Brain microvascular endothelial cell (primary cell): ENCODE measurements around the gene GCSAM.

ENCODE experiments used
- DNase-seq: peaks from one replicate; pipeline ENCODE4 v3.0.0-alpha.2; 2020
- H3K27ac ChIP-seq: fragments of 250-450 bp; sonication (Bioruptor Pico); 2 replicates; pipeline ENCODE4 v1.5.1; 2020; ENCODE audit warnings: mild to moderate bottlenecking, moderate library complexity
- H3K27me3 ChIP-seq: fragments of 250-450 bp; sonication (Bioruptor Pico); replicated peaks from 2 replicates; pipeline ENCODE4 v1.5.1; 2020; ENCODE audit warnings: mild to moderate bottlenecking
- H3K36me3 ChIP-seq: fragments of 250-450 bp; sonication (Bioruptor Pico); replicated peaks from 2 replicates; pipeline ENCODE4 v1.5.1; 2020; ENCODE audit warnings: mild to moderate bottlenecking
- H3K4me3 ChIP-seq: 2 replicates; pipeline ENCODE4 v1.5.1; 2011; ENCODE audit warnings: low read depth, mild to moderate bottlenecking, control low read depth, low read length, moderate library complexity
- in situ Hi-C: cut with HindIII; loops from 2 replicates; pipeline ENCODE4 v1.10.0; 2017; ENCODE audit warnings: low sequenced_read_pairs, low pct_ligation_motif_present
- TF ChIP-seq, protein P1 (sequence below): IDR thresholded peaks from 2 replicates; pipeline ENCODE4 v1.5.1; 2011; ENCODE audit warnings: low read depth, mild to moderate bottlenecking, moderate library complexity, low read length, control low read depth, inconsistent platforms; ENCODE audit errors: missing control alignments

Gene GCSAM

DNA sequence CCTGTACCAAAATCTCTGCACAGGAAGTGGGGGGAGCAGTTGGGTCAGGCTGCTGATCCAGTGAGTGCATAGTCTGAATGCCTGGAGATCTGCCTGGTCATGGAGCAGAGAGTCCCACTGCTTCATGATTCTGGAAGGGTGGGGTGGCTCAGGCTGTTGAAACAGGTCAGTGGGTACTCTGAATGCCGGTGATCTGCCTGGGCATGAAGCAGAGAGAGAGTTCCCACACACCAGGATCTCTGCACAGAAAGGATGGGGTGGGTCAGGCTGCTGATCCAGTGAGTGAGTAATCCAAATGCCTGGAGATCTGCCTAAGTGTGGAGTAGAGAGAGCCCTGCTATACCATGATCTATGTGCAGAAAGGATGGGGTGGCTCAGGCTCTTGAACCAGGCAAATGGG is 16.1 kb upstream of the GCSAM start:
- H3K27me3 ChIP-seq, result no peaks in the 10 kb centered on the region
- no peak overlapping the region for H3K27ac ChIP-seq
- in situ Hi-C loops, result no loop called here
- no peaks in the 10 kb centered on the region for H3K36me3 ChIP-seq
- TF ChIP-seq, protein P1, sequence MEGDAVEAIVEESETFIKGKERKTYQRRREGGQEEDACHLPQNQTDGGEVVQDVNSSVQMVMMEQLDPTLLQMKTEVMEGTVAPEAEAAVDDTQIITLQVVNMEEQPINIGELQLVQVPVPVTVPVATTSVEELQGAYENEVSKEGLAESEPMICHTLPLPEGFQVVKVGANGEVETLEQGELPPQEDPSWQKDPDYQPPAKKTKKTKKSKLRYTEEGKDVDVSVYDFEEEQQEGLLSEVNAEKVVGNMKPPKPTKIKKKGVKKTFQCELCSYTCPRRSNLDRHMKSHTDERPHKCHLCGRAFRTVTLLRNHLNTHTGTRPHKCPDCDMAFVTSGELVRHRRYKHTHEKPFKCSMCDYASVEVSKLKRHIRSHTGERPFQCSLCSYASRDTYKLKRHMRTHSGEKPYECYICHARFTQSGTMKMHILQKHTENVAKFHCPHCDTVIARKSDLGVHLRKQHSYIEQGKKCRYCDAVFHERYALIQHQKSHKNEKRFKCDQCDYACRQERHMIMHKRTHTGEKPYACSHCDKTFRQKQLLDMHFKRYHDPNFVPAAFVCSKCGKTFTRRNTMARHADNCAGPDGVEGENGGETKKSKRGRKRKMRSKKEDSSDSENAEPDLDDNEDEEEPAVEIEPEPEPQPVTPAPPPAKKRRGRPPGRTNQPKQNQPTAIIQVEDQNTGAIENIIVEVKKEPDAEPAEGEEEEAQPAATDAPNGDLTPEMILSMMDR, result no peak
- no peak for DNase-seq
- H3K4me3 ChIP-seq, result no peak overlapping the region

DNA sequence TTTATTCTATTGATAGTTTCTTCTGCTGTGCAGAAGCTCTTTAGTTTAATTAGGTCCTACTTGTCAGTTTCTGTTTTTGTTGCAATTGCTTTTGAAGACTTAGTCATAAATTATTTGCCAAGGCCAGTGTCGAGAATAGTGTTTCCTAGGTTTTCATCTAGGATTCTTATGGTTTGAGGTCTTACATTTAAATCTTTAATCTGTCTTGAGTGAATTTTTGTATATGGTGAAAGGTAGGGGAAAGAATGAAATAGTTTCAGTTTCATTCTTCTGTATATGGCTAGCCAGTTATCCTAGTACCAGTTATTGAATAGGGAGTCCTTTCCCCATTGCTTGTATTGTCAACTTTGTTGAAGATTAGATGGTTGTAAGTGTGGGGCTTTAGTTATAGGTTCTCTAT is 10.6 kb upstream of the GCSAM start:
- no peaks in the 10 kb centered on the region for H3K36me3 ChIP-seq
- H3K27me3 ChIP-seq, result no peaks in the 10 kb centered on the region
- H3K27ac ChIP-seq, result no peak overlapping the region
- TF ChIP-seq, protein P1, result no peak
- no peak for DNase-seq
- no peak overlapping the region for H3K4me3 ChIP-seq
- in situ Hi-C loops, result no loop called here

DNA sequence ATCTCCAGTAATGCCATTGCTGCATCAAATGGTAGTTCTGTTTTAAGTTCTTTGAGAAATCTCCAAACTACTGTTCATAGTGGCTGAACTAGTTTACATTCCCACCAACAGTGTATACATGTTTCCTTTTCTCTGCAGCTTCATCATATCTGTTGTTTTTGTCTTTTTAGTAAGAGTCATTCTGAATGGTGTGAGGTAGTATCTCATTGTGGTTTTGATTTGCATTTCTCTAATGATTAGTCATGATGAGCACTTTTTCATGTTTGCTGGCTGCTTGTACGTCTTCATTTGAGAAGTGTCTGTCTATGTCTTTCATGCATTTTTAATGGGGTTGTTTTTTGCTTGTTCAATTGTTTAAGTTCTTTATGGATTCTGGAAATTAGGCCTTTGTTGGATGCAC is 10.2 kb upstream of the GCSAM start:
- H3K4me3 ChIP-seq, result no peak overlapping the region

DNA sequence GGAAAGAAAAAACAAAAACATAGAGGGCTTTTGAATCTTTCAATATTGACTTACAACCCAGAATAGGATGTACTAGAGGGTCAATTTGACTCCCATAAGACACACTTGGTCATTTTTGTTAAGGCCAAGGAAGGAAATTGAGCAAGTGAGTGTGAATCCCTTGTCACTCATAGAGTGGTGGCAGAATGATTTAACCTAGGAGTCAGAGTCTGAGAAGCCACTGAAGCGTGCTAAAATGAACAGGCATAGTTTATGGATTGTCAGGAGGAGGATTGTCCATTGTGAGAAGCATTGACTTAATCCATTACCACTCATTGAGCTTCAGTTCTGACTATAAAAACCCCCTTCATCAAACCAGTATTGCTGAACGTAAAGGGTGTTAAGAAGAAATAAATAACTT is 8.2 kb upstream of the GCSAM start:
- DNase-seq, result no peak
- Histone ChIP-seq H3K27ac (no peak overlapping the region), H3K36me3 (no peaks in the 10 kb centered on the region), H3K4me3 (no peak overlapping the region), H3K27me3 (no peaks in the 10 kb centered on the region)
- TF ChIP-seq, protein P1, result no peak
- in situ Hi-C loops, result no loop called here

More for the DNA sequence above, 10.2 kb upstream of the GCSAM start:
- Histone ChIP-seq H3K27ac (no peak overlapping the region), H3K27me3 (no peaks in the 10 kb centered on the region), H3K36me3 (no peaks in the 10 kb centered on the region)
- TF ChIP-seq, protein P1, result no peak
- DNase-seq, result no peak
- in situ Hi-C loops, result no loop called here

DNA sequence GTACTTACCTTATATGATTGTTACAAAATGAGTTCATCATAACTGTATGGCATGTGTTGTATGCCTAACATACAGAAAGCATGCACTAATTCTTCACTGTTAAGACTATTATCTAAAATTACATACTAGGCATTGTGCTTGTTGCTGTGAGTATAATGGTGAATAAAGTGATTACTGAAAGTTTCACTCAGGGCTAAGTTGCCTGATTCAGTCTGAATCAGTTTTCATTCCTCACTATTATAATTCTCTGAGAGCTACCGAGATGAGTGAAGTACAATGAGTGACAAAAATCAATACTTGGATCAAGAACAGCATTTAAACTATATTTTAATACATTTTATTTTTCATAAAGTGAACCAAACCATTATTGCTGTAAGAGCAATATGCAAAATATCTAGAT is 7.5 kb upstream of the GCSAM start:
- in situ Hi-C loops, result no loop called here
- no peak for DNase-seq
- H3K27me3 ChIP-seq, result no peaks in the 10 kb centered on the region

More for the DNA sequence above, 7.5 kb upstream of the GCSAM start:
- TF ChIP-seq, protein P1, result no peak
- H3K27ac ChIP-seq, result no peak overlapping the region
- no peaks in the 10 kb centered on the region for H3K36me3 ChIP-seq
- no peak overlapping the region for H3K4me3 ChIP-seq
